GM23338 (cell line): ENCODE results near the gene CENPX. TPM values are rescaled to one million over a fixed set of nuclear protein-coding genes. Genes with fewer than 3 reads are reported as not detected.

ENCODE experiments used
- ATAC-seq: fragments of 200-7000 bp; cut with Tn5 transposase; 3 replicates; pipeline ENCODE4 v1.9.1; 2020
- DNase-seq: peaks from one replicate; pipeline ENCODE4 v3.0.0-alpha.2; 2015; ENCODE audit warnings: low spot score
- H2AFZ ChIP-seq: fragments of 200-600 bp; sonication (generic); 2 replicates; pipeline ENCODE4 v1.8.0; 2016; ENCODE audit warnings: antibody characterized with exemption, mild to moderate bottlenecking, moderate library complexity
- H3F3A ChIP-seq: fragments of 200-600 bp; sonication (generic); replicated peaks from 2 replicates; pipeline ENCODE4 v1.8.0; 2017; ENCODE audit warnings: antibody characterized with exemption, mixed run types, low read depth
- H3K27ac ChIP-seq: fragments of 200-600 bp; sonication (generic); 2 replicates; pipeline ENCODE4 v1.6.1; 2016; ENCODE audit warnings: low read depth
- H3K27me3 ChIP-seq: fragments of 200-600 bp; sonication (generic); 2 replicates; pipeline ENCODE4 v1.8.0; 2016; ENCODE audit warnings: mild to moderate bottlenecking, mixed run types, moderate library complexity; ENCODE audit not compliant: insufficient read depth
- H3K36me3 ChIP-seq: fragments of 200-600 bp; sonication (generic); 2 replicates; pipeline ENCODE4 v1.8.0; 2016; ENCODE audit warnings: mild to moderate bottlenecking; ENCODE audit not compliant: insufficient read depth
- H3K4me1 ChIP-seq: fragments of 200-600 bp; sonication (generic); 2 replicates; pipeline ENCODE4 v1.8.0; 2016; ENCODE audit warnings: mild to moderate bottlenecking, moderate library complexity; ENCODE audit not compliant: insufficient read depth
- H3K4me2 ChIP-seq: fragments of 200-600 bp; sonication (generic); 2 replicates; pipeline ENCODE4 v1.7.1; 2017; ENCODE audit warnings: mixed run types
- H3K4me3 ChIP-seq: fragments of 200-600 bp; sonication (generic); 2 replicates; pipeline ENCODE4 v1.6.1; 2016; ENCODE audit warnings: mixed run types
- H3K79me2 ChIP-seq: fragments of 200-600 bp; sonication (generic); replicated peaks from 2 replicates; pipeline ENCODE4 v1.8.0; 2017; ENCODE audit warnings: mild to moderate bottlenecking; ENCODE audit not compliant: insufficient read depth
- H3K9me2 ChIP-seq: fragments of 200-600 bp; sonication (generic); 2 replicates; pipeline ENCODE4 v1.8.0; 2017; ENCODE audit not compliant: insufficient read depth
- H4K20me1 ChIP-seq: fragments of 200-600 bp; sonication (generic); replicated peaks from 2 replicates; pipeline ENCODE4 v1.8.0; 2017; ENCODE audit warnings: mild to moderate bottlenecking; ENCODE audit not compliant: insufficient read depth
- H3K27ac Mint-ChIP-seq: 2 replicates; pipeline ENCODE4 v1.8.0; 2020; ENCODE audit warnings: inconsistent platforms, mild to moderate bottlenecking, moderate library complexity, mixed read lengths
- H3K27me3 Mint-ChIP-seq: 3 replicates; pipeline ENCODE4 v1.8.0; 2022; ENCODE audit warnings: low read depth, mild to moderate bottlenecking, moderate library complexity, mixed read lengths, inconsistent platforms; ENCODE audit not compliant: insufficient read depth, poor library complexity
- H3K36me3 Mint-ChIP-seq: 3 replicates; pipeline ENCODE4 v1.8.0; 2021; ENCODE audit warnings: low read depth, mild to moderate bottlenecking, inconsistent platforms, moderate library complexity, mixed read lengths
- H3K4me1 Mint-ChIP-seq: 3 replicates; pipeline ENCODE4 v1.8.0; 2020; ENCODE audit warnings: mild to moderate bottlenecking, inconsistent platforms, mixed read lengths
- H3K4me3 Mint-ChIP-seq: 3 replicates; pipeline ENCODE4 v1.8.0; 2021; ENCODE audit warnings: moderate library complexity, mild to moderate bottlenecking, inconsistent platforms, mixed read lengths
- H3K9me3 Mint-ChIP-seq: 3 replicates; pipeline ENCODE4 v1.8.0; 2020; ENCODE audit warnings: moderate library complexity, mild to moderate bottlenecking, inconsistent platforms, mixed read lengths
- CREB1 ChIP-seq: fragments of 250-450 bp; sonication (Bioruptor Pico); IDR thresholded peaks from 2 replicates; pipeline ENCODE4 v1.5.0; 2020; ENCODE audit warnings: low read depth, mild to moderate bottlenecking, moderate library complexity
- ETS1 ChIP-seq: IDR thresholded peaks from 2 replicates; pipeline ENCODE4 v1.6.1; 2016; ENCODE audit warnings: antibody characterized with exemption
- EZH2 ChIP-seq: fragments of 200-600 bp; sonication (generic); IDR thresholded peaks from one replicate; pipeline ENCODE4 v1.8.0; 2017; ENCODE audit warnings: antibody characterized with exemption, mild to moderate bottlenecking, low read depth; ENCODE audit not compliant: unreplicated experiment
- EZH2phosphoT487 ChIP-seq: fragments of 200-600 bp; sonication (generic); IDR thresholded peaks from one replicate; pipeline ENCODE4 v1.8.1; 2018; ENCODE audit warnings: antibody characterized with exemption; ENCODE audit not compliant: unreplicated experiment
- JUNB ChIP-seq: IDR thresholded peaks from one replicate; pipeline ENCODE4 v1.6.1; 2016; ENCODE audit warnings: antibody characterized with exemption; ENCODE audit not compliant: unreplicated experiment
- NANOG ChIP-seq: IDR thresholded peaks from 2 replicates; pipeline ENCODE4 v1.6.1; 2016; ENCODE audit warnings: antibody characterized with exemption, borderline replicate concordance
- POLR2AphosphoS5 ChIP-seq: IDR thresholded peaks from 2 replicates; pipeline ENCODE4 v1.6.1; 2016; ENCODE audit warnings: antibody characterized with exemption, low read depth
- REST ChIP-seq: IDR thresholded peaks from one replicate; pipeline ENCODE4 v1.6.1; 2018; ENCODE audit warnings: antibody characterized with exemption; ENCODE audit not compliant: unreplicated experiment
- STAT1 ChIP-seq: IDR thresholded peaks from one replicate; pipeline ENCODE4 v1.6.1; 2016; ENCODE audit warnings: antibody characterized with exemption; ENCODE audit not compliant: unreplicated experiment
- ZNF114 ChIP-seq: fragments of 250-450 bp; sonication (Bioruptor Pico); IDR thresholded peaks from 2 replicates; pipeline ENCODE4 v1.5.0; 2020; ENCODE audit warnings: mild to moderate bottlenecking, moderate library complexity
- ZNF331 ChIP-seq: fragments of 250-450 bp; sonication (Bioruptor Pico); IDR thresholded peaks from 2 replicates; pipeline ENCODE4 v1.5.0; 2020; ENCODE audit warnings: low read depth, mild to moderate bottlenecking, moderate library complexity
- polyA plus RNA-seq: library from polyadenylated mRNA; unstranded; fragments of >200 nt; fragmentation: Nextera tagmentation; extraction: Ambion mirVana; gene quantifications from 2 replicates; pipeline ENCODE4 v1.2.1, GENCODE V29; 2016
- total RNA-seq: library from RNA; depleted of rRNA; stranded (reverse); fragments of >200 nt; shearing (Covaris generic); gene quantifications from 2 replicates; pipeline ENCODE4 v1.2.3, GENCODE V29; 2014
- TF ChIP-seq, protein P1 (sequence below), 2 experiments: fragments of 200-600 bp in 1 of 2; sonication (generic) in 1 of 2; conservative IDR thresholded peaks; 2 replicates each; pipeline versions ENCODE4 v1.5.1 to v1.6.1; 2016 to 2017; ENCODE audit warnings: antibody characterized with exemption in 2 of 2, low read depth in 2 of 2, mild to moderate bottlenecking in 2 of 2, moderate library complexity in 1 of 2
- TF ChIP-seq, protein P2 (sequence below): fragments of 250-450 bp; sonication (Bioruptor Pico); IDR thresholded peaks from 2 replicates; pipeline ENCODE4 v1.5.0; 2020; ENCODE audit warnings: mild to moderate bottlenecking, moderate library complexity

Gene CENPX
- total and polyA plus RNA-seq, 2 experiments from 2014 or later = 114 to 157 TPM

GRCh38 chr17:82042649-82043048 lies 20.0 kb upstream of the CENPX start:
- ATAC-seq (no peak), DNase-seq (no peak)
- no peak overlapping the region for H3K4me2 ChIP-seq
- H3K27me3 ChIP-seq = no peaks in the 10 kb centered on the region
- H3K27ac Mint-ChIP-seq = no peak overlapping the region
- no peaks in the 10 kb centered on the region for H3K9me2 ChIP-seq
- H3K36me3 ChIP-seq = no peaks in the 10 kb centered on the region
- H3K79me2 ChIP-seq = no peaks in the 10 kb centered on the region
- H4K20me1 ChIP-seq = no peaks in the 10 kb centered on the region
- H3K36me3 Mint-ChIP-seq = peaks cover 4% of the 10 kb centered on the region
- no peak overlapping the region for H3K27ac ChIP-seq
- no peak overlapping the region for H3K4me3 ChIP-seq
- no peak overlapping the region for H3K4me3 Mint-ChIP-seq
- no peaks in the 10 kb centered on the region for H3K4me1 ChIP-seq
- no peak for TF ChIP-seq ETS1
- TF ChIP-seq STAT1 = no peak
- no peak for TF ChIP-seq REST
- no peak for TF ChIP-seq JUNB
- TF ChIP-seq, protein P1, sequence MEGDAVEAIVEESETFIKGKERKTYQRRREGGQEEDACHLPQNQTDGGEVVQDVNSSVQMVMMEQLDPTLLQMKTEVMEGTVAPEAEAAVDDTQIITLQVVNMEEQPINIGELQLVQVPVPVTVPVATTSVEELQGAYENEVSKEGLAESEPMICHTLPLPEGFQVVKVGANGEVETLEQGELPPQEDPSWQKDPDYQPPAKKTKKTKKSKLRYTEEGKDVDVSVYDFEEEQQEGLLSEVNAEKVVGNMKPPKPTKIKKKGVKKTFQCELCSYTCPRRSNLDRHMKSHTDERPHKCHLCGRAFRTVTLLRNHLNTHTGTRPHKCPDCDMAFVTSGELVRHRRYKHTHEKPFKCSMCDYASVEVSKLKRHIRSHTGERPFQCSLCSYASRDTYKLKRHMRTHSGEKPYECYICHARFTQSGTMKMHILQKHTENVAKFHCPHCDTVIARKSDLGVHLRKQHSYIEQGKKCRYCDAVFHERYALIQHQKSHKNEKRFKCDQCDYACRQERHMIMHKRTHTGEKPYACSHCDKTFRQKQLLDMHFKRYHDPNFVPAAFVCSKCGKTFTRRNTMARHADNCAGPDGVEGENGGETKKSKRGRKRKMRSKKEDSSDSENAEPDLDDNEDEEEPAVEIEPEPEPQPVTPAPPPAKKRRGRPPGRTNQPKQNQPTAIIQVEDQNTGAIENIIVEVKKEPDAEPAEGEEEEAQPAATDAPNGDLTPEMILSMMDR (conservative IDR thresholded peaks at IDR 0.05; ENCODE audit: low read depth in 2 of 2) = no peak
- no peak for TF ChIP-seq EZH2phosphoT487
- TF ChIP-seq ZNF331 (CRISPR knock-in tag) = no peak
- no peak for TF ChIP-seq EZH2
- TF ChIP-seq ZNF114 (CRISPR knock-in tag) = no peak
- no peak for TF ChIP-seq NANOG
- no peak for TF ChIP-seq CREB1
- TF ChIP-seq, protein P2, sequence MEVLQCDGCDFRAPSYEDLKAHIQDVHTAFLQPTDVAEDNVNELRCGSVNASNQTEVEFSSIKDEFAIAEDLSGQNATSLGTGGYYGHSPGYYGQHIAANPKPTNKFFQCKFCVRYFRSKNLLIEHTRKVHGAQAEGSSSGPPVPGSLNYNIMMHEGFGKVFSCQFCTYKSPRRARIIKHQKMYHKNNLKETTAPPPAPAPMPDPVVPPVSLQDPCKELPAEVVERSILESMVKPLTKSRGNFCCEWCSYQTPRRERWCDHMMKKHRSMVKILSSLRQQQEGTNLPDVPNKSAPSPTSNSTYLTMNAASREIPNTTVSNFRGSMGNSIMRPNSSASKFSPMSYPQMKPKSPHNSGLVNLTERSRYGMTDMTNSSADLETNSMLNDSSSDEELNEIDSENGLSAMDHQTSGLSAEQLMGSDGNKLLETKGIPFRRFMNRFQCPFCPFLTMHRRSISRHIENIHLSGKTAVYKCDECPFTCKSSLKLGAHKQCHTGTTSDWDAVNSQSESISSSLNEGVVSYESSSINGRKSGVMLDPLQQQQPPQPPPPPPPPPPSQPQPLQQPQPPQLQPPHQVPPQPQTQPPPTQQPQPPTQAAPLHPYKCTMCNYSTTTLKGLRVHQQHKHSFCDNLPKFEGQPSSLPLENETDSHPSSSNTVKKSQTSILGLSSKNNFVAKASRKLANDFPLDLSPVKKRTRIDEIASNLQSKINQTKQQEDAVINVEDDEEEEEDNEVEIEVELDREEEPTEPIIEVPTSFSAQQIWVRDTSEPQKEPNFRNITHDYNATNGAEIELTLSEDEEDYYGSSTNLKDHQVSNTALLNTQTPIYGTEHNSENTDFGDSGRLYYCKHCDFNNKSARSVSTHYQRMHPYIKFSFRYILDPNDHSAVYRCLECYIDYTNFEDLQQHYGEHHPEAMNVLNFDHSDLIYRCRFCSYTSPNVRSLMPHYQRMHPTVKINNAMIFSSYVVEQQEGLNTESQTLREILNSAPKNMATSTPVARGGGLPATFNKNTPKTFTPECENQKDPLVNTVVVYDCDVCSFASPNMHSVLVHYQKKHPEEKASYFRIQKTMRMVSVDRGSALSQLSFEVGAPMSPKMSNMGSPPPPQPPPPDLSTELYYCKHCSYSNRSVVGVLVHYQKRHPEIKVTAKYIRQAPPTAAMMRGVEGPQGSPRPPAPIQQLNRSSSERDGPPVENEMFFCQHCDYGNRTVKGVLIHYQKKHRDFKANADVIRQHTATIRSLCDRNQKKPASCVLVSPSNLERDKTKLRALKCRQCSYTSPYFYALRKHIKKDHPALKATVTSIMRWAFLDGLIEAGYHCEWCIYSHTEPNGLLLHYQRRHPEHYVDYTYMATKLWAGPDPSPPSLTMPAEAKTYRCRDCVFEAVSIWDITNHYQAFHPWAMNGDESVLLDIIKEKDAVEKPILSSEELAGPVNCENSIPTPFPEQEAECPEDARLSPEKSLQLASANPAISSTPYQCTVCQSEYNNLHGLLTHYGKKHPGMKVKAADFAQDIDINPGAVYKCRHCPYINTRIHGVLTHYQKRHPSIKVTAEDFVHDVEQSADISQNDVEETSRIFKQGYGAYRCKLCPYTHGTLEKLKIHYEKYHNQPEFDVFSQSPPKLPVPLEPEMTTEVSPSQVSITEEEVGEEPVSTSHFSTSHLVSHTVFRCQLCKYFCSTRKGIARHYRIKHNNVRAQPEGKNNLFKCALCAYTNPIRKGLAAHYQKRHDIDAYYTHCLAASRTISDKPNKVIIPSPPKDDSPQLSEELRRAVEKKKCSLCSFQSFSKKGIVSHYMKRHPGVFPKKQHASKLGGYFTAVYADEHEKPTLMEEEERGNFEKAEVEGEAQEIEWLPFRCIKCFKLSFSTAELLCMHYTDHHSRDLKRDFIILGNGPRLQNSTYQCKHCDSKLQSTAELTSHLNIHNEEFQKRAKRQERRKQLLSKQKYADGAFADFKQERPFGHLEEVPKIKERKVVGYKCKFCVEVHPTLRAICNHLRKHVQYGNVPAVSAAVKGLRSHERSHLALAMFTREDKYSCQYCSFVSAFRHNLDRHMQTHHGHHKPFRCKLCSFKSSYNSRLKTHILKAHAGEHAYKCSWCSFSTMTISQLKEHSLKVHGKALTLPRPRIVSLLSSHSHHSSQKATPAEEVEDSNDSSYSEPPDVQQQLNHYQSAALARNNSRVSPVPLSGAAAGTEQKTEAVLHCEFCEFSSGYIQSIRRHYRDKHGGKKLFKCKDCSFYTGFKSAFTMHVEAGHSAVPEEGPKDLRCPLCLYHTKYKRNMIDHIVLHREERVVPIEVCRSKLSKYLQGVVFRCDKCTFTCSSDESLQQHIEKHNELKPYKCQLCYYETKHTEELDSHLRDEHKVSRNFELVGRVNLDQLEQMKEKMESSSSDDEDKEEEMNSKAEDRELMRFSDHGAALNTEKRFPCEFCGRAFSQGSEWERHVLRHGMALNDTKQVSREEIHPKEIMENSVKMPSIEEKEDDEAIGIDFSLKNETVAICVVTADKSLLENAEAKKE (CRISPR knock-in tag) = no peak
- TF ChIP-seq POLR2AphosphoS5 = no peak
- no peak overlapping the region for H2AFZ ChIP-seq
- H3F3A ChIP-seq = peaks cover 3% of the 10 kb centered on the region; the same call in 1 of the 2 replicates
- peaks cover 14% of the 10 kb centered on the region for H3K27me3 Mint-ChIP-seq
- peaks cover 21% of the 10 kb centered on the region for H3K4me1 Mint-ChIP-seq
- H3K9me3 Mint-ChIP-seq = no peaks in the 10 kb centered on the region; the same call in 2 of the 3 replicates
